ENCODE data around the gene LPAR6. TPM values are rescaled to one million over a fixed set of nuclear protein-coding genes. Genes with fewer than 3 reads are reported as not detected.

LPAR6 gene
- total RNA-seq, 4 donors from 2014 or later, result 6.5 to 25.4 (median 15.7) TPM

DNA sequence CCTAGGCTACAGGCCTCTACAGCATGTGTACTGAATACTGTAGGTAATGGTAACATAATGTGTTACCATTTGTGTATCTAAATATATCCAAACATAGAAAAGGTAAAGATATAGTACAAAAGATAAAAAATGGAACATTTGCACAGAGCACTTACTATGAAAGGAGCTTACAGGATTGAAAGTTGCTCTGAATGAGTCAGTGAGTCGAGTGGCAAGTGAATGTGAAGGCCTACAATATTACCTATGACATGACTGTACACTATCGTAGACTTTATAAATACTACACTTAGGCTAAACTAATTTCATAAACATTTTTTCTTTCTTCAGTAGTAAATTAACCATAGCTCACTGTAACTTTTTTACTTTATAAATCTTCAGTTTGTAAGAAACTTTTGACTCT is 35.1 kb downstream of the LPAR6 start:
- peaks cover 3 to 85% of the 10 kb centered on the region in 2 donors for H3K36me3 ChIP-seq
- H3K27ac ChIP-seq, result no peak overlapping the region
- no peaks in the 10 kb centered on the region for H3K9me3 ChIP-seq
- no peak for ATAC-seq
- no peaks in the 10 kb centered on the region for H3K4me1 ChIP-seq
- H3K27me3 ChIP-seq, result no peaks in the 10 kb centered on the region
- TF ChIP-seq, protein P1, sequence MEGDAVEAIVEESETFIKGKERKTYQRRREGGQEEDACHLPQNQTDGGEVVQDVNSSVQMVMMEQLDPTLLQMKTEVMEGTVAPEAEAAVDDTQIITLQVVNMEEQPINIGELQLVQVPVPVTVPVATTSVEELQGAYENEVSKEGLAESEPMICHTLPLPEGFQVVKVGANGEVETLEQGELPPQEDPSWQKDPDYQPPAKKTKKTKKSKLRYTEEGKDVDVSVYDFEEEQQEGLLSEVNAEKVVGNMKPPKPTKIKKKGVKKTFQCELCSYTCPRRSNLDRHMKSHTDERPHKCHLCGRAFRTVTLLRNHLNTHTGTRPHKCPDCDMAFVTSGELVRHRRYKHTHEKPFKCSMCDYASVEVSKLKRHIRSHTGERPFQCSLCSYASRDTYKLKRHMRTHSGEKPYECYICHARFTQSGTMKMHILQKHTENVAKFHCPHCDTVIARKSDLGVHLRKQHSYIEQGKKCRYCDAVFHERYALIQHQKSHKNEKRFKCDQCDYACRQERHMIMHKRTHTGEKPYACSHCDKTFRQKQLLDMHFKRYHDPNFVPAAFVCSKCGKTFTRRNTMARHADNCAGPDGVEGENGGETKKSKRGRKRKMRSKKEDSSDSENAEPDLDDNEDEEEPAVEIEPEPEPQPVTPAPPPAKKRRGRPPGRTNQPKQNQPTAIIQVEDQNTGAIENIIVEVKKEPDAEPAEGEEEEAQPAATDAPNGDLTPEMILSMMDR (IDR thresholded peaks at IDR 0.05), result no peak
- TF ChIP-seq POLR2A (IDR thresholded peaks at IDR 0.05) (no peak), EP300 (IDR thresholded peaks at IDR 0.05) (no peak), POLR2AphosphoS5 (IDR thresholded peaks at IDR 0.05) (no peak)
- no peak overlapping the region for H3K4me3 ChIP-seq
- 76 to 87% methylated on average over 2 of the region's 2 CpGs for WGBS, 2 donors (ENCODE audit: low coverage in 1 of 2)

DNA sequence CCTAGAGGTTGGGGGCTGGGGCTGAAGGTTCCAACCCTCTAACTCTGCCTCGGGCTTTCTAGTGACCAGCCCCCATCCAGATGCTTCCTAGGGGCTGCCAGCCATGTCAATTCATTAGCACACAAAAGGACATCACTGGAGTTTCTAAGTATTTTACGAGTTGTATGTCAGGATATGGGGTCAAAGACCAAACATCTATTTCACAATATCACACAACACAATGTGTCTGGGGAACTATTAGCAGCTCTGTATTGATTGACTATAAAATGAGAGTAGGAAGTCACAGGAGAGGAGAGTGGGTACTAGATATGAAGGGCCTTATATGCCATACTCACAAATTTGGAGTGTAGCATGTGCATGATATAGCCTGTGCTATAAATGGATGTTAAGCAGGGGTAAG is 42.1 kb downstream of the LPAR6 start:
- Histone ChIP-seq H3K27ac (no peak overlapping the region), H3K9me3 (no peaks in the 10 kb centered on the region), H3K4me1 (no peaks in the 10 kb centered on the region), H3K27me3 (no peaks in the 10 kb centered on the region), H3K4me3 (no peak overlapping the region), H3K36me3 (peaks cover 0 to 52% of the 10 kb centered on the region in 2 donors)
- WGBS, 2 donors (ENCODE audit: low coverage in 1 of 2), result 60 to 80% methylated on average over 2 of the region's 2 CpGs
- ATAC-seq, result no peak
- TF ChIP-seq, protein P1 (IDR thresholded peaks at IDR 0.05), result no peak
- TF ChIP-seq POLR2A (IDR thresholded peaks at IDR 0.05), result no peak
- no peak for TF ChIP-seq POLR2AphosphoS5 (IDR thresholded peaks at IDR 0.05)
- no peak for TF ChIP-seq EP300 (IDR thresholded peaks at IDR 0.05)

DNA sequence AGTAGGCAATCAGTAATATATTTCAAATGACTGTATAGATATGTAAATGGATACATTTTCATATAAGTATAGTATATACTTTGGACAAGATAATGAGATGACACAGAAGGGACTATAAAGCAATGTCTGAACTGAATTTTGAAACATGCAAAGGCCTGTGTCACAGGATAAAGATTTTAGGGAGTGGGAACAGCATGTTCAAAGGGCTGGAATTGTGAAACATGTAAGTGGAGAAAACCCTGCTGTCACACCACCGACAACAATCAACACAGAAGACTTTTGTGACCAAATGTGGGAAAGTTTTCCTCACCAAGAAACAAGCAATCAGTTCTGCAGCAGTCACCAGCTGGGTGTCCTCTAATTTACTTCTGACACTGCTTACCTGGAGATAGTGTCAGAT is 42.9 kb downstream of the LPAR6 start:
- Histone ChIP-seq H3K4me3 (no peak overlapping the region), H3K4me1 (no peaks in the 10 kb centered on the region), H3K27me3 (no peaks in the 10 kb centered on the region), H3K9me3 (no peaks in the 10 kb centered on the region), H3K36me3 (peaks cover 0 to 50% of the 10 kb centered on the region in 2 donors), H3K27ac (no peak overlapping the region)
- no peak for ATAC-seq
- TF ChIP-seq, protein P1 (IDR thresholded peaks at IDR 0.05), result no peak
- TF ChIP-seq EP300 (IDR thresholded peaks at IDR 0.05) (no peak), POLR2AphosphoS5 (IDR thresholded peaks at IDR 0.05) (no peak), POLR2A (IDR thresholded peaks at IDR 0.05) (no peak)
- 50 to 86% methylated on average over 1 of the region's 1 CpG for WGBS, 2 donors (ENCODE audit: low coverage in 1 of 2)

Small RNAs within 50 kb of the gene (small RNA-seq; reads per million reads assigned to genes)
- 0 reads per million in 4 donors for gene RF00017

Other genes with a start within 250 kb of the LPAR6 start
- gene ITM2B, start 179.9 kb downstream of the LPAR6 start, total RNA-seq, result 100 to 1,000 TPM; 263 to 380 (median 300) TPM
- 10 to 100 TPM; 26.5 to 37.2 (median 29.4) TPM for gene RB1, start 109.4 kb downstream of the LPAR6 start, total RNA-seq
- gene RCBTB2, start 120.0 kb upstream of the LPAR6 start, total RNA-seq, result 10 to 100 TPM; 14.9 to 26.1 (median 16.7) TPM
- 1 to 10 TPM in 1 of 4 donors, under 1 TPM in 3; 0.16 to 2.2 (median 0.30) TPM for gene CYSLTR2, start 240.8 kb upstream of the LPAR6 start, total RNA-seq